ENCODE results near the gene PRDM5. TPM values are rescaled to one million over a fixed set of nuclear protein-coding genes. Genes with fewer than 3 reads are reported as not detected.

PRDM5 gene
- total RNA-seq, 1 donor from 2014 or later, result 9.0 TPM

DNA sequence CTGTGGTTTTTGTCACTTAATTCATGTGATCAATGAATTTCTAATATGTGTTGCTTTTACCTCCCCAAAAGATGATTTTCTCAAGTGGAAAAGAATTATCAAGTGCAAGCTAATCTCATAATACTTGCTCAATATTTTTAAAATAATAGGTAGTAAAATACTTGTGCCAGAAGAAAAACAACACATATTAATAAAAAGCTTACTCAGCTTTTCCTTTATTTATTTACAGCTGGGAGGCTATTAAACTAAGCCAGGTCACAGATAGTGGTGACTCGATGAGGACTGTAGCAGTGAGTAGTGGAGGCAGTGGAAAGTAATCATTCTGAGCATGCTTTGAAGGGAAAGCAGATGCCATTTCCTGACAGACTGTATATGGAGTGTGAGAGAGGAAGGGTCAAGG, 96.1 kb downstream of the PRDM5 start:
- Histone ChIP-seq H3K4me3 (ENCODE audit: low read depth, low read length) (no peak overlapping the region), H3K36me3 (ENCODE audit: control insufficient read depth, insufficient read depth, low read length) (no peaks in the 10 kb centered on the region), H3K27me3 (ENCODE audit: control insufficient read depth, insufficient read depth, low read length) (no peaks in the 10 kb centered on the region)
- TF ChIP-seq, protein P1, sequence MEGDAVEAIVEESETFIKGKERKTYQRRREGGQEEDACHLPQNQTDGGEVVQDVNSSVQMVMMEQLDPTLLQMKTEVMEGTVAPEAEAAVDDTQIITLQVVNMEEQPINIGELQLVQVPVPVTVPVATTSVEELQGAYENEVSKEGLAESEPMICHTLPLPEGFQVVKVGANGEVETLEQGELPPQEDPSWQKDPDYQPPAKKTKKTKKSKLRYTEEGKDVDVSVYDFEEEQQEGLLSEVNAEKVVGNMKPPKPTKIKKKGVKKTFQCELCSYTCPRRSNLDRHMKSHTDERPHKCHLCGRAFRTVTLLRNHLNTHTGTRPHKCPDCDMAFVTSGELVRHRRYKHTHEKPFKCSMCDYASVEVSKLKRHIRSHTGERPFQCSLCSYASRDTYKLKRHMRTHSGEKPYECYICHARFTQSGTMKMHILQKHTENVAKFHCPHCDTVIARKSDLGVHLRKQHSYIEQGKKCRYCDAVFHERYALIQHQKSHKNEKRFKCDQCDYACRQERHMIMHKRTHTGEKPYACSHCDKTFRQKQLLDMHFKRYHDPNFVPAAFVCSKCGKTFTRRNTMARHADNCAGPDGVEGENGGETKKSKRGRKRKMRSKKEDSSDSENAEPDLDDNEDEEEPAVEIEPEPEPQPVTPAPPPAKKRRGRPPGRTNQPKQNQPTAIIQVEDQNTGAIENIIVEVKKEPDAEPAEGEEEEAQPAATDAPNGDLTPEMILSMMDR (IDR thresholded peaks at IDR 0.05; ENCODE audit: insufficient read depth, low read length, severe bottlenecking), result no peak
- FAIRE-seq (no peak), DNase-seq (ENCODE audit: low read depth) (no peak)

- DNase-seq (ENCODE audit: low read depth) (no peak), FAIRE-seq (no peak)
- Histone ChIP-seq H3K4me3 (ENCODE audit: low read depth, low read length) (no peak overlapping the region), H3K27me3 (ENCODE audit: control insufficient read depth, insufficient read depth, low read length) (no peaks in the 10 kb centered on the region), H3K36me3 (ENCODE audit: control insufficient read depth, insufficient read depth, low read length) (no peaks in the 10 kb centered on the region)
- TF ChIP-seq, protein P1 (IDR thresholded peaks at IDR 0.05; ENCODE audit: insufficient read depth, low read length, severe bottlenecking), result no peak
Observed at GRCh38 chr4:120824946-120825345, 97.6 kb downstream of the PRDM5 start.

DNA sequence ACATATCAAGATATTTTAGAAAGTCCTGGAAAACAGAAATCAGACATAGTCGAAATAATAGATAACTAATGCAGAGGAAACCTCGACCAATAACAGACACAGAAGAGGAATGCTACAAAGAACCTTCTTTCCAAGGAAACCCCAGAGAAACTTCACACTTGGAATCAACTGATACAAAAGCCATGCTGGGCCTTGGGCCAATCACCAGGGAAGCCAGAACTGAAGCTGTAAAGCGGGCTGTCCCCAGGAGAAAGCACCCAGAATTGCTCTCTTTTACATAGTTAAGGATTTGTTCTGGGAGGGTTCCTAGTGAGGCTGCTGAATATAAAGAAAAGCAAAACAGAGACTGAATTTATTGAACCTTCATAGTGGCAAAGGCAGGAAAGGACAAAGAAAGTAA, 100.5 kb downstream of the PRDM5 start:
- H3K27me3 ChIP-seq (ENCODE audit: control insufficient read depth, insufficient read depth, low read length), result no peaks in the 10 kb centered on the region
- DNase-seq (ENCODE audit: low read depth) (no peak), FAIRE-seq (no peak)
- H3K36me3 ChIP-seq (ENCODE audit: control insufficient read depth, insufficient read depth, low read length), result no peaks in the 10 kb centered on the region
- H3K4me3 ChIP-seq (ENCODE audit: low read depth, low read length), result no peak overlapping the region
- TF ChIP-seq, protein P1 (IDR thresholded peaks at IDR 0.05; ENCODE audit: insufficient read depth, low read length, severe bottlenecking), result no peak

GRCh38 chr4:120821029-120821428, 101.5 kb downstream of the PRDM5 start:
- DNase-seq (ENCODE audit: low read depth) (no peak), FAIRE-seq (no peak)
- Histone ChIP-seq H3K36me3 (ENCODE audit: control insufficient read depth, insufficient read depth, low read length) (no peaks in the 10 kb centered on the region), H3K4me3 (ENCODE audit: low read depth, low read length) (no peak overlapping the region), H3K27me3 (ENCODE audit: control insufficient read depth, insufficient read depth, low read length) (no peaks in the 10 kb centered on the region)
- TF ChIP-seq, protein P1 (IDR thresholded peaks at IDR 0.05; ENCODE audit: insufficient read depth, low read length, severe bottlenecking), result no peak

DNA sequence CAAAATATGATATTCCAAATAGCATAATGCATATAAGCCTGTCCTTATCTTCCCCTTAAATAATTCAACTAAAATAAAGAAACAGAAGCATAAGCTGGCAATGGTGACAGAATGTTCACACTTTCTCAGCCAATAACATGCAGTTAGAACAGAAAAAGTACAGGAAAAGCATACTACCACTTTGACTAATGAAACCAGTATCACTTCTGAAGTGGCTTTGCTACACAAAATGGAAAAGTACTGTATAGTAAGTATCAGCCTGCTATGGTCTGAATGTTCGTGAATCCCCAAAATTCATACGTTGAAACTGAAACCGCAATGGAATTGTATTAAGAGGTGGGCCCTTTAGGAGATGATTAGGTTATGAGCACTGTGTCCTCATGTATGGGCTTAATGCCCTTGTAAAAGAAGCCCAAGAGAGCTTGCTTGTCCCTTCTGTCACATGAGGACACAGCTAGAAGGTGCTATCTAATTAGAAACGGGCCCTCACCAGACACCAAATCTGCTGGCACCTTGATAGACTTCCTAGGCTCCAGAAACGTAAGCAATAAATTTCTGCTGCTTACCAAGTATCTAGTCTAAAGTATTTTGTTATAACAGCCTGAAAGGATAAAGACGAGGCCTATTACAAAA, 102.6 kb downstream of the PRDM5 start:
- TF ChIP-seq, protein P1 (IDR thresholded peaks at IDR 0.05; ENCODE audit: insufficient read depth, low read length, severe bottlenecking), result no peak
- no peak overlapping the region for H3K4me3 ChIP-seq (ENCODE audit: low read depth, low read length)
- no peak for FAIRE-seq
- no peaks in the 10 kb centered on the region for H3K27me3 ChIP-seq (ENCODE audit: control insufficient read depth, insufficient read depth, low read length)
- no peaks in the 10 kb centered on the region for H3K36me3 ChIP-seq (ENCODE audit: control insufficient read depth, insufficient read depth, low read length)
- no peak for DNase-seq (ENCODE audit: low read depth)
